Loucy (cell line): Measurements from ENCODE around the gene SEC14L1.

Experiments
- EZH2phosphoT487 ChIP-seq: fragments of 200-600 bp; IDR thresholded peaks from 2 replicates; pipeline ENCODE4 v1.6.1; 2018; ENCODE audit warnings: antibody characterized with exemption, mild to moderate bottlenecking, moderate library complexity, borderline replicate concordance
- TF ChIP-seq, protein P1 (sequence below): fragments of 200-600 bp; sonication (generic); conservative IDR thresholded peaks from 2 replicates; pipeline ENCODE4 v1.5.1; 2014; ENCODE audit warnings: mild to moderate bottlenecking, antibody characterized with exemption, low read length

DNA sequence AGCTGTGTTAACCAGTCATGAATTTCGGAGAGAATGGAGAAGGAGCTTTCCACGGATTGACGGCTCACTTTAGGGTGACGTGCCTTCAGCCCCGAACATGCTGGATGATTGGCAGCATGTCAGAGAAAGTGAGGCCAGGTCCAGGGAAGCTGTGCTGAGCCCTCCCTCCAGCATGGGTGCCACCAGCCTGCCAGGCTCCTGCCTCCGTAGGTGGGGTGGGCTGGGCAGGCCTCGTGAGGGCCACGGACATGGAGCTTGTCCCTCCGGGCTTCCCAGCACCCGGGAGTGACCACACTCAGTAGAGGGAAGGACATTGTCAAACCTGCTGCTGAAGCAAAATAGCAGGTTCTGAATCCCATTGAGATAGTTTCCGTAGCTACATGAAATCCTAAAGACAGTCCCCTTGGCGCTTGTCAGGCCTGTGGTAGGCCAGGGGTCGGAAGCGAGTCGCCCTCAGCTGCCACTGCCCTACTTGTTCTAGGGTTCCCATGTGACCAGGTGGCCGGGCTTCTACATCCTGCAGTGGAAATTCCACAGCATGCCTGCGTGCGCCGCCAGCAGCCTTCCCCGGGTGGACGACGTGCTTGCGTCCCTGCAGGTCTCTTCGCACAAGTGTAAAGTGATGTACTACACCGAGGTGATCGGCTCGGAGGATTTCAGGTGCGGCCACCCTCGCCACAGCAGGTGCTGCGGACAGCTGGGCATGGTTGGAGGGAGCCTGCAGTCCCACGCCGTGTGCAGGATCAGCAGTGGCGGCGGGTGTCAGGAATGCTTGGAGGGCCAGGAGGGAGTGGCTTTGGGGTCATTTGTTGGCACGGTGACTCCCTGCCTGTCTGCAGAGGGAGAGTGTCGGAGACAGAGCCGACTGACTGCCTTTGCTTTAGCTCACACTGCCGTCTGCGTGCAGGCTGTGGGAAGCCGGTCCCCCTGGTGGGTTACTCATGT, 72.3 kb downstream of the SEC14L1 start:
- TF ChIP-seq, protein P1, sequence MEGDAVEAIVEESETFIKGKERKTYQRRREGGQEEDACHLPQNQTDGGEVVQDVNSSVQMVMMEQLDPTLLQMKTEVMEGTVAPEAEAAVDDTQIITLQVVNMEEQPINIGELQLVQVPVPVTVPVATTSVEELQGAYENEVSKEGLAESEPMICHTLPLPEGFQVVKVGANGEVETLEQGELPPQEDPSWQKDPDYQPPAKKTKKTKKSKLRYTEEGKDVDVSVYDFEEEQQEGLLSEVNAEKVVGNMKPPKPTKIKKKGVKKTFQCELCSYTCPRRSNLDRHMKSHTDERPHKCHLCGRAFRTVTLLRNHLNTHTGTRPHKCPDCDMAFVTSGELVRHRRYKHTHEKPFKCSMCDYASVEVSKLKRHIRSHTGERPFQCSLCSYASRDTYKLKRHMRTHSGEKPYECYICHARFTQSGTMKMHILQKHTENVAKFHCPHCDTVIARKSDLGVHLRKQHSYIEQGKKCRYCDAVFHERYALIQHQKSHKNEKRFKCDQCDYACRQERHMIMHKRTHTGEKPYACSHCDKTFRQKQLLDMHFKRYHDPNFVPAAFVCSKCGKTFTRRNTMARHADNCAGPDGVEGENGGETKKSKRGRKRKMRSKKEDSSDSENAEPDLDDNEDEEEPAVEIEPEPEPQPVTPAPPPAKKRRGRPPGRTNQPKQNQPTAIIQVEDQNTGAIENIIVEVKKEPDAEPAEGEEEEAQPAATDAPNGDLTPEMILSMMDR = no peak
- TF ChIP-seq EZH2phosphoT487 = no peak
